K562 (cell line): ENCODE data around the gene FSTL4. TPM values are rescaled to one million over a fixed set of nuclear protein-coding genes. Genes with fewer than 3 reads are reported as not detected.

Source experiments
- ATAC-seq: fragments of 200-7000 bp; cut with Tn5 transposase; 3 replicates; pipeline ENCODE4 v1.9.1; 2020; ENCODE audit warnings: moderate library complexity
- BruUV-seq: library from RNA; stranded (reverse); fragments of 400-500 nt; replicated peaks from 2 replicates; lab custom pipeline; 2021; lab: Mats Ljungman, UMichigan
- CTCF ChIA-PET: fragments of 300-600 bp; formaldehyde crosslinking; extraction: SDS; loops from one replicate; lab custom pipeline; 2021; ENCODE audit warnings: low intra/inter-chr PET ratio; lab: Yijun Ruan, JAX
- POLR2A ChIA-PET: fragments of 300-600, 350-650 bp; sonication (Branson Sonifier 250); formaldehyde crosslinking; extraction: SDS; loops from one replicate; lab custom pipeline; 2021; ENCODE audit warnings: antibody characterized with exemption, inconsistent platforms; lab: Yijun Ruan, JAX
- DNase-seq, 4 experiments: peaks; one replicate each; pipeline versions ENCODE4 v3.0.0 to v3.0.0-alpha.2; 2011 to 2018; ENCODE audit warnings: low spot score in 3 of 4, mixed read lengths in 3 of 4; ENCODE audit errors: extremely low read depth in 1 of 4
- FAIRE-seq: peaks from 2 replicates; lab custom pipeline; 2011; peaks lifted over from hg19 to GRCh38; lab: Jason Lieb, UNC
- H2AFZ ChIP-seq: 2 replicates; pipeline ENCODE4 v1.6.0; 2011; ENCODE audit warnings: low read depth, low read length, control low read depth, inconsistent platforms
- H3K27ac ChIP-seq: fragments of 200-600 bp; 3 replicates; pipeline ENCODE4 v1.8.0; 2011; ENCODE audit warnings: low read depth, mild to moderate bottlenecking, control low read depth, inconsistent platforms, low read length, moderate library complexity, mixed read lengths; ENCODE audit errors: extremely low read depth
- H3K27me3 ChIP-seq, 2 experiments: fragments of 300-600 bp in 1 of 2; 2 replicates in 1 of 2; 3 replicates in 1 of 2; pipeline versions ENCODE4 v1.6.0 to v1.8.0; 2011; ENCODE audit warnings: inconsistent platforms in 2 of 2, low read length in 2 of 2, mild to moderate bottlenecking in 1 of 2, mixed read lengths in 1 of 2, moderate library complexity in 1 of 2; ENCODE audit not compliant: control insufficient read depth in 2 of 2, insufficient read depth in 2 of 2
- H3K36me3 ChIP-seq: fragments of 300-600 bp; 3 replicates; pipeline ENCODE4 v1.8.0; 2011; ENCODE audit warnings: mild to moderate bottlenecking, low read length, inconsistent platforms; ENCODE audit not compliant: control insufficient read depth, insufficient read depth
- H3K4me1 ChIP-seq, 2 experiments: fragments of 200-600 bp in 1 of 2; replicated peaks in 1 of 2; 2 replicates in 1 of 2; 3 replicates in 1 of 2; pipeline versions ENCODE4 v1.5.1 to v1.8.0; 2011; ENCODE audit warnings: inconsistent platforms in 2 of 2, low read length in 2 of 2, mild to moderate bottlenecking in 1 of 2, mixed read lengths in 1 of 2, moderate library complexity in 1 of 2; ENCODE audit not compliant: control insufficient read depth in 2 of 2, insufficient read depth in 2 of 2
- H3K4me2 ChIP-seq: 2 replicates; pipeline ENCODE4 v1.6.1; 2011; ENCODE audit warnings: low read length, control low read depth, inconsistent platforms, mixed read lengths; ENCODE audit not compliant: insufficient read depth
- H3K4me3 ChIP-seq: fragments of 200-600 bp; sonication (generic), shearing (Covaris generic); 2 replicates; pipeline ENCODE4 v1.5.1; 2016; ENCODE audit warnings: control low read depth, inconsistent platforms
- H3K79me2 ChIP-seq: fragments of 200-600 bp; 3 replicates; pipeline ENCODE4 v1.8.0; 2011; ENCODE audit warnings: low read length, inconsistent platforms; ENCODE audit not compliant: control insufficient read depth, insufficient read depth
- H3K9ac ChIP-seq, 2 experiments: 2 replicates each; pipeline versions ENCODE4 v1.6.0 to v1.6.1; 2011; ENCODE audit warnings: low read depth in 2 of 2, low read length in 2 of 2, control low read depth in 1 of 2, inconsistent platforms in 1 of 2, mild to moderate bottlenecking in 1 of 2, mixed read lengths in 1 of 2; ENCODE audit not compliant: insufficient read depth in 1 of 2
- H3K9me1 ChIP-seq: one replicate; pipeline ENCODE4 v1.6.0; 2011; ENCODE audit warnings: inconsistent platforms, mild to moderate bottlenecking, low read length, moderate library complexity; ENCODE audit not compliant: control insufficient read depth, insufficient read depth
- H3K9me3 ChIP-seq: replicated peaks from 2 replicates; pipeline ENCODE4 v1.5.1; 2011; ENCODE audit warnings: low read depth, low read length, inconsistent platforms; ENCODE audit not compliant: control insufficient read depth, insufficient read depth
- H4K20me1 ChIP-seq: replicated peaks from 2 replicates; pipeline ENCODE4 v1.6.1; 2011; ENCODE audit warnings: low read length, inconsistent platforms, mixed read lengths; ENCODE audit not compliant: control insufficient read depth, insufficient read depth
- ETV5 ChIP-seq: sonication (generic); formaldehyde crosslinking; IDR thresholded peaks from 2 replicates; pipeline ENCODE4 v1.4.0; 2020; ENCODE audit warnings: low read depth, mild to moderate bottlenecking, missing genetic modification reagents
- FUS ChIP-seq: fragments of 200-400 bp; formaldehyde crosslinking; optimal IDR thresholded peaks from 2 replicates; pipeline ENCODE3; 2017; ENCODE audit warnings: low read depth, low read length
- MIER1 ChIP-seq: fragments of 450-650 bp; IDR thresholded peaks from 2 replicates; pipeline ENCODE4 v1.6.1; 2016; ENCODE audit warnings: antibody characterized with exemption, mild to moderate bottlenecking, low read depth
- PREB ChIP-seq: sonication (generic); formaldehyde crosslinking; IDR thresholded peaks from 2 replicates; pipeline ENCODE4 v1.8.1; 2023; ENCODE audit warnings: mild to moderate bottlenecking, missing genetic modification reagents
- SAFB2 ChIP-seq: fragments of 200-400 bp; formaldehyde crosslinking; IDR thresholded peaks from 2 replicates; pipeline ENCODE4 v1.6.1; 2018; ENCODE audit warnings: borderline replicate concordance, low read length, low read depth, moderate library complexity; ENCODE audit not compliant: severe bottlenecking
- TFAM ChIP-seq: fragments of 250-450 bp; sonication (Bioruptor Pico); conservative IDR thresholded peaks from 2 replicates; pipeline ENCODE4 v1.5.0; 2021; ENCODE audit warnings: mild to moderate bottlenecking, moderate library complexity
- ZNF24 ChIP-seq: fragments of 450-650 bp; IDR thresholded peaks from 2 replicates; pipeline ENCODE4 v1.6.1; 2016
- ZNF407 ChIP-seq: fragments of 450-650 bp; IDR thresholded peaks from 2 replicates; pipeline ENCODE4 v1.6.1; 2016; ENCODE audit warnings: low read depth
- ZNF57 ChIP-seq: fragments of 450-650 bp; formaldehyde crosslinking; IDR thresholded peaks from 2 replicates; pipeline ENCODE4 v1.4.0; 2020; ENCODE audit warnings: mild to moderate bottlenecking, moderate library complexity
- ZNF695 ChIP-seq: fragments of 450-650 bp; formaldehyde crosslinking; IDR thresholded peaks from 2 replicates; pipeline ENCODE4 v1.4.0; 2020; ENCODE audit warnings: mild to moderate bottlenecking, moderate library complexity
- WGBS: fragments of 100-300 bp; shearing (Covaris generic); methylation state at CpG from one replicate; pipeline ENCODE4 v1.1.6; 2016; ENCODE audit warnings: low coverage, mixed read lengths; ENCODE audit not compliant: insufficient coverage; ENCODE audit errors: missing lambda C conversion rate; 5-methylcytosine and 5-hydroxymethylcytosine counted together
- in situ Hi-C: fragments of 300-500 bp; cut with MboI; formaldehyde crosslinking; loops from 4 replicates; pipeline ENCODE4 v1.15.0; 2018; ENCODE audit warnings: inconsistent platforms, mixed read lengths
- intact Hi-C: fragments of 100-400 bp; cut with micrococcal nuclease; formaldehyde crosslinking; loops from 2 replicates; pipeline ENCODE4 v1.14.2; 2022
- polyA plus RNA-seq, 8 experiments: library from polyadenylated mRNA; depleted of rRNA in 4 of 8; stranded (reverse) in 5 of 8; unstranded in 3 of 8; fragments of >200 nt; fragmentation: Nextera tagmentation in 2 of 8; fragmentation: Illumina TruSeq in 1 of 8; extraction: Ambion mirVana in 2 of 8; extraction: Trizol in 1 of 8; gene quantifications; 2 replicates each; pipeline versions ENCODE4 v1.2.1 to v1.2.3, GENCODE V29; 2011 to 2014; ENCODE audit warnings: inconsistent platforms in 1 of 8, missing spikeins in 1 of 8
- total RNA-seq, 7 experiments: library from RNA; depleted of rRNA in 6 of 7; stranded (reverse); fragments of >200 nt in 6 of 7; fragmentation: Illumina TruSeq in 2 of 7; extraction: Trizol in 2 of 7; gene quantifications; 2 replicates each; pipeline versions ENCODE4 v1.2.1 to v1.2.3, GENCODE V29; 2011 to 2021; ENCODE audit warnings: low replicate concordance in 1 of 7

The FSTL4 gene
- total and polyA plus RNA-seq, 9 of the 15 experiments (the other 6 are each of a cell fraction or from before 2014, with no cell fraction given), result 0.08 to 0.18 (median 0.10) TPM; not detected in 5

- no peaks in the 10 kb centered on the region for H3K9me3 ChIP-seq
- ChIA-PET CTCF (no interaction called here), POLR2A (no interaction called here)
- intact Hi-C loops (no loop called here), in situ Hi-C loops (no loop called here)
- H2AFZ ChIP-seq, result no peak overlapping the region
- no TSS peak for BruUV-seq
- no peak for FAIRE-seq
- no peak overlapping the region for H3K4me3 ChIP-seq
- H3K79me2 ChIP-seq, result no peaks in the 10 kb centered on the region
- H3K27ac ChIP-seq, result no peak overlapping the region
- no peak overlapping the region for H3K9ac ChIP-seq
- no peaks in the 10 kb centered on the region for H4K20me1 ChIP-seq
- no peak for TF ChIP-seq ZNF57 (CRISPR knock-in tag)
- TF ChIP-seq ZNF407, result no peak
- no peak for TF ChIP-seq ZNF24
- TF ChIP-seq MIER1, result no peak
- no peak for TF ChIP-seq ETV5 (CRISPR knock-in tag)
- no peak for TF ChIP-seq PREB (CRISPR knock-in tag)
- TF ChIP-seq ZNF695, result no peak
- TF ChIP-seq TFAM (CRISPR knock-in tag), result no peak
- TF ChIP-seq FUS, result no peak
- no peak for TF ChIP-seq SAFB2
- WGBS, result 0% methylated on average over 6 of the region's 6 CpGs
- ATAC-seq, result no peak
- H3K27me3 ChIP-seq, result peaks cover 2 to 48% of the 10 kb centered on the region in 2 experiments; a peak in 3 of 5 replicates
- no peak for DNase-seq
- H3K4me2 ChIP-seq, result no peak overlapping the region
- H3K4me1 ChIP-seq, result no peaks in the 10 kb centered on the region
- no peaks in the 10 kb centered on the region for H3K36me3 ChIP-seq
- H3K9me1 ChIP-seq, result no peaks in the 10 kb centered on the region
These were observed 216.1 kb downstream of the FSTL4 start for GRCh38 chr5:133396187-133396741.
